ENCODE results near the gene OLFML3. TPM values are rescaled to one million over a fixed set of nuclear protein-coding genes. Genes with fewer than 3 reads are reported as not detected.

OLFML3 gene
- total and polyA plus RNA-seq, 7 donors, result 6.4 to 15.8 (median 9.9) TPM

DNA sequence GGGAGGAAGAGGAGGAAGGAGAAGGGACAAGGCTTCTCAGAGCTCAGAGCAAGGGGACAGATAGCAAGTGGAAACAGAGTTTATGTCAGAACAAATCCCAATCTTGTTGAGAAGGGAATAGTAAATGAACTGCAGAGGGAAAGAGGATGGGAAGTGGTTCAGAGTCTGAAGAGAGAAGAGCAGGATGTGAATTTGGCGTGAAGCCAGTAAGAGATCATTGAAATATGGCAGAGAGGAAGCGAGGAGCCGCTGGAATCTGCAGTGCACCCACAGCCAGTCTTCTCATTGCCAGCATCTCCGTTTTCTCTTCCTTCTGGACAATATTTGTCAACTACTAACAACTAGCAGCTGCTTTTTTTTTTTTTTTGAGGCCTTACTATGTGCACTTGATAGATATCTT is 19.1 kb downstream of the OLFML3 start:
- TF ChIP-seq, protein P1, sequence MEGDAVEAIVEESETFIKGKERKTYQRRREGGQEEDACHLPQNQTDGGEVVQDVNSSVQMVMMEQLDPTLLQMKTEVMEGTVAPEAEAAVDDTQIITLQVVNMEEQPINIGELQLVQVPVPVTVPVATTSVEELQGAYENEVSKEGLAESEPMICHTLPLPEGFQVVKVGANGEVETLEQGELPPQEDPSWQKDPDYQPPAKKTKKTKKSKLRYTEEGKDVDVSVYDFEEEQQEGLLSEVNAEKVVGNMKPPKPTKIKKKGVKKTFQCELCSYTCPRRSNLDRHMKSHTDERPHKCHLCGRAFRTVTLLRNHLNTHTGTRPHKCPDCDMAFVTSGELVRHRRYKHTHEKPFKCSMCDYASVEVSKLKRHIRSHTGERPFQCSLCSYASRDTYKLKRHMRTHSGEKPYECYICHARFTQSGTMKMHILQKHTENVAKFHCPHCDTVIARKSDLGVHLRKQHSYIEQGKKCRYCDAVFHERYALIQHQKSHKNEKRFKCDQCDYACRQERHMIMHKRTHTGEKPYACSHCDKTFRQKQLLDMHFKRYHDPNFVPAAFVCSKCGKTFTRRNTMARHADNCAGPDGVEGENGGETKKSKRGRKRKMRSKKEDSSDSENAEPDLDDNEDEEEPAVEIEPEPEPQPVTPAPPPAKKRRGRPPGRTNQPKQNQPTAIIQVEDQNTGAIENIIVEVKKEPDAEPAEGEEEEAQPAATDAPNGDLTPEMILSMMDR (IDR thresholded peaks at IDR 0.05), result no peak
- H3K36me3 ChIP-seq (ENCODE audit: insufficient read depth in 1 of 2, low read depth in 1 of 2), result no peaks in the 10 kb centered on the region
- peaks cover 19% of the 10 kb centered on the region for H3K9me3 ChIP-seq
- WGBS, 3 donors, result 17 to 27% (median 17%) methylated on average over 4 of the region's 4 CpGs
- intact Hi-C loops (cut with DNase I), result no loop called here
- H3K27ac ChIP-seq, result no peak overlapping the region
- no peak for DNase-seq
- H3K4me1 ChIP-seq, result peaks cover 3% of the 10 kb centered on the region
- peak in 1 of 4 donors; percentile 36 for ATAC-seq
- no peaks in the 10 kb centered on the region for H3K27me3 ChIP-seq (ENCODE audit: insufficient read depth in 3 of 3, low read length in 2 of 3)
- H3K4me3 ChIP-seq, result no peak overlapping the region

DNA sequence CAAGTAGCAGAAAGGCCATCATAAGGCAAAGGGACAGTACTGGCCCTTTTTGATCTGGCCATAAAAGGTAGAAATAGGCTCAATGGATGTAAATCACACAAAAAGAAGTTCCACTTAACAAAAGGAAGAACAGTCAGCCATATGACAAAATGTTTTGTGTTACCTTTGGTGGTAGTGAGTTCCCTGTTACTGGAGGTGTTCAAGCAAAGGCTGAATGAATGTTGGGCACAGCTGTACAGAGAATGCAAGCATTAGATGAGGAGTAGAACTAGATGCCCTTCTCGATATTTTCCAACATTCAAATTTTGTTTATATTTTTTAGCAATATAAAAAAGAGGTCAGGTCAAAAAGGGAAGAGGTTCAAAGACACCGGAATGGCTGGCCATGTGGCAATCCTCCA is 20.0 kb downstream of the OLFML3 start:
- no peaks in the 10 kb centered on the region for H3K27me3 ChIP-seq (ENCODE audit: insufficient read depth in 3 of 3, low read length in 2 of 3)
- peaks cover 16% of the 10 kb centered on the region for H3K9me3 ChIP-seq
- WGBS, 3 donors, result 83 to 90% (median 90%) methylated on average over 2 of the region's 2 CpGs
- H3K36me3 ChIP-seq (ENCODE audit: insufficient read depth in 1 of 2, low read depth in 1 of 2), result no peaks in the 10 kb centered on the region
- intact Hi-C loops (cut with DNase I), result no loop called here
- TF ChIP-seq, protein P1 (IDR thresholded peaks at IDR 0.05), result no peak
- no peak overlapping the region for H3K27ac ChIP-seq
- no peak for ATAC-seq
- peaks cover 3% of the 10 kb centered on the region for H3K4me1 ChIP-seq
- DNase-seq, result no peak
- H3K4me3 ChIP-seq, result no peak overlapping the region

DNA sequence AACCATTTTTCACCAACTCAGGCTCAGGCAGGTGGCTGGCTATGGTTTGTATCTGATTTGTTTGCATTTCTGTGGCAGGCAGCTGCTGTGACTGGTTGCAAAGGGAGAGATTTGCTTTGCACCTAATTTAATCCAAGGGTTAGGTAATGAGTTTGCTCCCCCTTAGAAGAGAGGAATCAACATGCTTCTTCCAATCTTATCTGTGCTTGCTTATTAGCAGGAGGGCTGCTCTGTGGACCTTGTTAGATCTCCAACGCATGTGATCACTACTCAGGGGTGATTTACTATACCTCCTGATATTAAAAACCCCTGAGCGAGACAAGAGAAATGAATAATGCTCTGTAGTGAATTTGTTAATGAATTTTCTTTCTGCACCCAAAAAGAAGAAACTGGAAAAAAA is 20.5 kb downstream of the OLFML3 start:
- DNase-seq (no peak), ATAC-seq (no peak)
- no peak overlapping the region for H3K4me3 ChIP-seq
- intact Hi-C loops (cut with DNase I), result no loop called here
- H3K36me3 ChIP-seq (ENCODE audit: insufficient read depth in 1 of 2, low read depth in 1 of 2), result no peaks in the 10 kb centered on the region
- TF ChIP-seq, protein P1 (IDR thresholded peaks at IDR 0.05), result no peak
- H3K27ac ChIP-seq, result no peak overlapping the region
- 86 to 92% (median 91%) methylated on average over 2 of the region's 2 CpGs for whole genome bisulfite sequencing, 3 donors
- H3K4me1 ChIP-seq, result peaks cover 3% of the 10 kb centered on the region
- H3K9me3 ChIP-seq, result peaks cover 13% of the 10 kb centered on the region
- no peaks in the 10 kb centered on the region for H3K27me3 ChIP-seq (ENCODE audit: insufficient read depth in 3 of 3, low read length in 2 of 3)

DNA sequence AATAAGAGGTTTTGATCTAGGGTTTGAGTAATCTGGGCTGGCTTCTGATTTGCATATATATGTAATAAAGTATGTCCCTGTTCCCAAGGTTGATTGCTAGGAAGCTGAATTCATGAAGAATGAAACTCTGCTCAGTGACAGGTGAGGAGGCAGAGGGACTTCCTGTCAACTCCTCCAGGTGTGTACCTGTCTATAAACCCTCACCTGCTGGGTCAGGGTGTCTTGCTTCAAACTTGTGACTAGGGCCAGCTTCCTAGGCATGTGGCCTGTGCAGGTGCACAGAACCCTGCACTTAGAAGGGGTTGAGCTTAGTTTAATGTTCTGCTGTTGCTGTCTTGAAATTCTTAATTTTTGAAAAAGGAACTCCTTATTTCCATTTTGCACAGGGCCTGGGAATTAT is 21.1 kb downstream of the OLFML3 start:
- no peak overlapping the region for H3K27ac ChIP-seq
- TF ChIP-seq, protein P1 (IDR thresholded peaks at IDR 0.05), result no peak
- H3K4me3 ChIP-seq, result no peak overlapping the region
- H3K27me3 ChIP-seq (ENCODE audit: insufficient read depth in 3 of 3, low read length in 2 of 3), result no peaks in the 10 kb centered on the region
- H3K4me1 ChIP-seq, result peaks cover 3% of the 10 kb centered on the region
- intact Hi-C loops (cut with DNase I), result no loop called here
- DNase-seq (no peak), ATAC-seq (no peak)
- H3K36me3 ChIP-seq (ENCODE audit: insufficient read depth in 1 of 2, low read depth in 1 of 2), result no peaks in the 10 kb centered on the region
- H3K9me3 ChIP-seq, result peaks cover 7% of the 10 kb centered on the region

DNA sequence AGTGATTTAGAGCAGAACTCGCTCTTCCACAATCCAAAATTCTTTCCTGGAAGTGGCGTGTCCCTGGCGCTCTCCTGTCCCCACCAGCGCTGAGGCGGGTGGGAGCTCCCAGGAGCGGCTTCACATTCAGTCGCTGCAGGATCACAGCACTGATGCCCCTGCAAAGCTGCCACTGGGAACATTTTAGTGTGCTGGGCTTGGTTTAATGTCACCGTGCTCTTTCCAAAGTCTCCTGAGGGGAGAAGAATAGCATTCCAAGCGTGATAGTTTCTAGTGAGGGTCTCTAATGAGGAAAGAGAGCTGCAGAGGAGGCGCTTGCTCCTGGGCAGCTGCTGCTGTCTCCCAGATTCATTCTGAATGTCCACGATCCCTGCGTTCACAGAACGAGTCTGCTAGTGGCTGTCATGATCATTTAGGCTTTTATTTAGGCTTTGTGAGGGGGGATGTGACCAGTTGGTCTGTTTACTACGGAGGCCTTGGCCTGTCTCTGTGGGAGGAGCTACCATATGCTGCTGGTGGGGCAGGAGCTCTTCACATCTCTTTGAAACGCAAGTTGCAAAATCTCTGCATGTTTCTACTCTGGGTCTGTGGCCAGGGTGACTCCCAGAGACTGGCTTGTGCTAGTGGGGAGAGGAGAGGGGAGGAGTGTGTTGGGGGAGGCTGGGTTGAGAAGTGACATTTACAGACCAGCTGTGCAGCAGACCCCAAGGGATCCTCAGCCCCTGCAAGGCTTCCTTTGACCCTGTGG is 23.4 kb downstream of the OLFML3 start:
- TF ChIP-seq, protein P1 (IDR thresholded peaks at IDR 0.05), result no peak
- 43 to 48% (median 47%) methylated on average over 15 of the region's 15 CpGs for WGBS, 3 donors
- no peaks in the 10 kb centered on the region for H3K36me3 ChIP-seq (ENCODE audit: insufficient read depth in 1 of 2, low read depth in 1 of 2)
- no peak overlapping the region for H3K27ac ChIP-seq
- intact Hi-C loops (cut with DNase I), result no loop called here
- H3K9me3 ChIP-seq, result no peaks in the 10 kb centered on the region
- H3K4me1 ChIP-seq, result peaks cover 3% of the 10 kb centered on the region
- DNase-seq (no peak), ATAC-seq (peak in 3 of 4 donors; percentile 38 to 57 (median 44))
- no peaks in the 10 kb centered on the region for H3K27me3 ChIP-seq (ENCODE audit: insufficient read depth in 3 of 3, low read length in 2 of 3)
- H3K4me3 ChIP-seq, result no peak overlapping the region
